Tibial nerve (tissue), 3 donors: ENCODE measurements around the gene MUC13.
A peak's percentile ranks its signal among the peaks of the same experiment; 100 is the strongest.

Source experiments
- EP300 ChIP-seq, 2 donors: sonication (generic); formaldehyde crosslinking; IDR thresholded peaks; one replicate each; pipeline ENCODE4 v1.6.1; 2017; ENCODE audit warnings: antibody characterized with exemption in 2 of 2, mild to moderate bottlenecking in 1 of 2
- POLR2A ChIP-seq, 2 donors: fragments of 450-650 bp; IDR thresholded peaks; one replicate each; pipeline ENCODE4 v1.6.1; 2017; ENCODE audit warnings: antibody characterized with exemption in 2 of 2, mild to moderate bottlenecking in 2 of 2, moderate library complexity in 2 of 2

GRCh38 chr3:124876401-124876878 is 58.1 kb downstream of the MUC13 start:
- TF ChIP-seq EP300 (IDR thresholded peaks at IDR 0.05) = peak in 1 of 2 donors; percentile 68
- TF ChIP-seq POLR2A (IDR thresholded peaks at IDR 0.05) = no peak
